ENCODE data around the gene ERFL. TPM values are rescaled to one million over a fixed set of nuclear protein-coding genes. Genes with fewer than 3 reads are reported as not detected.
"Not testable (repeated sequence)": the region's sequence is repeated elsewhere in the genome, so short reads cannot be mapped to it uniquely, and the experiment has no call there.

The ERFL gene
- total RNA-seq, 2 experiments from 2014 or later = 1.6 to 6.8 TPM

- Histone ChIP-seq H3K27ac (ENCODE audit: low read depth, low read length, poor library complexity, severe bottlenecking) (peak overlapping the region; percentile 100), H3K79me2 (ENCODE audit: insufficient read depth, low read depth, low read length) (peaks cover 32% of the 10 kb centered on the region), H3K4me3 (ENCODE audit: low read depth, low read length, poor library complexity, severe bottlenecking) (peak overlapping the region; percentile 93), H3K9me3 (ENCODE audit: low read length) (no peaks in the 10 kb centered on the region), H3K4me2 (ENCODE audit: low read length) (peak overlapping the region; percentile 99), H3K36me3 (ENCODE audit: insufficient read depth, low read length) (peaks cover 51% of the 10 kb centered on the region), H3K9me2 (ENCODE audit: insufficient read depth, low read length) (no peaks in the 10 kb centered on the region), H4K20me1 (ENCODE audit: insufficient read depth, low read length) (no peaks in the 10 kb centered on the region), H2AFZ (ENCODE audit: low read length) (no peak overlapping the region), H3K4me1 (ENCODE audit: insufficient read depth, low read length, poor library complexity, severe bottlenecking) (peaks cover 69% of the 10 kb centered on the region)
- TF ChIP-seq, protein P1, sequence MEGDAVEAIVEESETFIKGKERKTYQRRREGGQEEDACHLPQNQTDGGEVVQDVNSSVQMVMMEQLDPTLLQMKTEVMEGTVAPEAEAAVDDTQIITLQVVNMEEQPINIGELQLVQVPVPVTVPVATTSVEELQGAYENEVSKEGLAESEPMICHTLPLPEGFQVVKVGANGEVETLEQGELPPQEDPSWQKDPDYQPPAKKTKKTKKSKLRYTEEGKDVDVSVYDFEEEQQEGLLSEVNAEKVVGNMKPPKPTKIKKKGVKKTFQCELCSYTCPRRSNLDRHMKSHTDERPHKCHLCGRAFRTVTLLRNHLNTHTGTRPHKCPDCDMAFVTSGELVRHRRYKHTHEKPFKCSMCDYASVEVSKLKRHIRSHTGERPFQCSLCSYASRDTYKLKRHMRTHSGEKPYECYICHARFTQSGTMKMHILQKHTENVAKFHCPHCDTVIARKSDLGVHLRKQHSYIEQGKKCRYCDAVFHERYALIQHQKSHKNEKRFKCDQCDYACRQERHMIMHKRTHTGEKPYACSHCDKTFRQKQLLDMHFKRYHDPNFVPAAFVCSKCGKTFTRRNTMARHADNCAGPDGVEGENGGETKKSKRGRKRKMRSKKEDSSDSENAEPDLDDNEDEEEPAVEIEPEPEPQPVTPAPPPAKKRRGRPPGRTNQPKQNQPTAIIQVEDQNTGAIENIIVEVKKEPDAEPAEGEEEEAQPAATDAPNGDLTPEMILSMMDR (conservative IDR thresholded peaks at IDR 0.05; ENCODE audit: low read length) = peak; percentile 63
- no peak for TF ChIP-seq EZH2phosphoT487 (IDR thresholded peaks at IDR 0.05; ENCODE audit: borderline replicate concordance, low read depth, low read length)
- no TSS peak for BruUV-seq (replicated peaks)
- no peak for DNase-seq (ENCODE audit: low spot score)
- CTCF ChIA-PET (ENCODE audit: unreplicated experiment) = interaction anchor here (0.6 to 0.9 kb wide), 2 partner anchors 67 to 1101 kb away, joined by 3 read pairs; no protein-coding TSS in a partner anchor
- POLR2A ChIA-PET = interaction anchor here (1.8 to 2.1 kb wide), 2 partner anchors 8 to 67 kb away, joined by 6 to 18 read pairs; no protein-coding TSS in a partner anchor
- intact Hi-C loops (cut with micrococcal nuclease; ENCODE audit: unreplicated experiment) = loop anchor here (1.0 to 2.0 kb wide), 2 partner anchors 8 to 67 kb away; no protein-coding TSS in a partner anchor
Observed at GRCh38 chr19:41877916-41878905, 50.0 kb downstream of the ERFL start.

DNA sequence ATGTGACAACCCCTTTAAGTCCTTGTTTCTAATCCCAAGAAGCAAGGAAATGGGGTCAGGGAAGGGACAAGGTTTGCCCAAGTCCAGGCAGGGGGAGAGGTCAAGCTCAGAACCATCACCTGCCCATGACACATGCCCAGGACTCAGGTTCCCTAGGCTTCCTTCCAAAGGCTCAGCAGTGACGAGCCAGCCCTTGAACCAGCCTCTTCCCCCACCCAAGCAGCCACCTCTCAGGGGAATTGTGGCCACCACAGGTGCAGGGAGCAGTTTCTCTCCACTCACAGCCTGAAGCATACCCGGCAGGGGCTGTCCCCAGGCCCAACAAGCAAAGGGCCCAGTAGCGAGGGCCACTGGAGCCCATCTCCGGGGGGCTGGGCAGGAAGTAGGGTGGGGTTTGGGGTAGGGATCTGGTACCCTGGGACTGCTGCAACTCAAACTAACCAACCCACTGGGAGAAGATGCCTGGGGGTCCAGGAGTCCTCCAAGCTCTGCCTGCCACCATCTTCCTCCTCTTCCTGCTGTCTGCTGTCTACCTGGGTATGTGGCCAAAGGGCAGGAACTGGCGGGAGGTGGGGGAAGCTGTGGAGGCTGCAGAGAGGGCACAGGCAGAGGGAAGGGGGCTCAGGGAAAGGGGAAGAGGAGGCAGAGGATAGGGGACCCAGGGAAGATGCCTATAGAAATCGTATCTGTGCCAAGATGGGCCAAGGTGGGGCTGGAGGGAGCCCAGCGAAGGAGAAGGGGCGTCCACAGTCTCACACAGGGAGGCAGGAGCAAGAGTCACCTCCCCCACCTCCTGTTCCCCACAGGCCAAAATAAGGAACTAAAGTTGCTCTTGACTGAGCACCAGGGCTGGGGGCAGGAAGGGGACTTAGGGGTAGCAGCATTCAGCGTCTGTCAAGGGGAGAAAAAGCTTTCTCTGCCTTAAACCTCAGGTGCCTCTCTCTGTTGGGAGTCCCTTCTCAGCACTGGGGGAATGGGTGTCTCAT lies 51.1 kb downstream of the ERFL start, which contains the start of gene CD79A:
CD79A (plus strand) TSS at position 433 of the 986 bp plus-strand sequence; CDS start at position 459, 26 bp downstream.
- DNase-seq (ENCODE audit: low spot score) = peak; percentile 99
- H3K4me3 ChIP-seq (ENCODE audit: low read depth, low read length, poor library complexity, severe bottlenecking) = peak within 1 kb of the TSS; percentile 93
- peaks cover 74% of the 10 kb centered on the region for H3K4me1 ChIP-seq (ENCODE audit: insufficient read depth, low read length, poor library complexity, severe bottlenecking)
- TF ChIP-seq, protein P1 (conservative IDR thresholded peaks at IDR 0.05; ENCODE audit: low read length) = no peak
- TF ChIP-seq EZH2phosphoT487 (IDR thresholded peaks at IDR 0.05; ENCODE audit: borderline replicate concordance, low read depth, low read length) = no peak
- H3K9me3 ChIP-seq (ENCODE audit: low read length) = no peaks in the 10 kb centered on the region
- TSS peak; percentile 4 for BruUV-seq (replicated peaks)
- CTCF ChIA-PET (ENCODE audit: unreplicated experiment) = interaction anchor here (0.6 to 0.9 kb wide), 2 partner anchors 68 to 1100 kb away, joined by 3 read pairs; no protein-coding TSS in a partner anchor
- H4K20me1 ChIP-seq (ENCODE audit: insufficient read depth, low read length) = 0 out of 2 replicates have a peak, but pooled peaks cover 4% of the 10 kb centered on the region
- H3K4me2 ChIP-seq (ENCODE audit: low read length) = peak within 1 kb of the TSS; percentile 99
- no peak within 1 kb of the TSS for H2AFZ ChIP-seq (ENCODE audit: low read length)
- H3K27ac ChIP-seq (ENCODE audit: low read depth, low read length, poor library complexity, severe bottlenecking) = peak within 1 kb of the TSS; percentile 100
- intact Hi-C loops (cut with micrococcal nuclease; ENCODE audit: unreplicated experiment) = loop anchor here (1.0 to 2.0 kb wide), 2 partner anchors 9 to 68 kb away; no protein-coding TSS in a partner anchor
- H3K79me2 ChIP-seq (ENCODE audit: insufficient read depth, low read depth, low read length) = peaks cover 32% of the 10 kb centered on the region
- H3K36me3 ChIP-seq (ENCODE audit: insufficient read depth, low read length) = peaks cover 59% of the 10 kb centered on the region
- POLR2A ChIA-PET = interaction anchor here (0.6 to 2.1 kb wide), 9 partner anchors 9 to 1690 kb away, joined by 3 to 18 read pairs (median 4); no protein-coding TSS in a partner anchor
- H3K9me2 ChIP-seq (ENCODE audit: insufficient read depth, low read length) = no peaks in the 10 kb centered on the region

- peaks cover 32% of the 10 kb centered on the region for H3K79me2 ChIP-seq (ENCODE audit: insufficient read depth, low read depth, low read length)
- CTCF ChIA-PET (ENCODE audit: unreplicated experiment); H4K20me1 ChIP-seq (ENCODE audit: insufficient read depth, low read length); H2AFZ ChIP-seq (ENCODE audit: low read length); BruUV-seq (replicated peaks); DNase-seq (ENCODE audit: low spot score); H3K9me3 ChIP-seq (ENCODE audit: low read length); H3K9me2 ChIP-seq (ENCODE audit: insufficient read depth, low read length): not testable (repeated sequence)
- peak overlapping the region; percentile 100 for H3K27ac ChIP-seq (ENCODE audit: low read depth, low read length, poor library complexity, severe bottlenecking)
- POLR2A ChIA-PET = interaction anchor here (0.7 to 2.1 kb wide), 8 partner anchors 10 to 73 kb away, joined by 3 to 18 read pairs (median 5); no protein-coding TSS in a partner anchor
- peak overlapping the region; percentile 99 for H3K4me2 ChIP-seq (ENCODE audit: low read length)
- peaks cover 61% of the 10 kb centered on the region for H3K36me3 ChIP-seq (ENCODE audit: insufficient read depth, low read length)
- H3K4me1 ChIP-seq (ENCODE audit: insufficient read depth, low read length, poor library complexity, severe bottlenecking) = peaks cover 76% of the 10 kb centered on the region
- H3K4me3 ChIP-seq (ENCODE audit: low read depth, low read length, poor library complexity, severe bottlenecking) = peak overlapping the region; percentile 93
- intact Hi-C loops (cut with micrococcal nuclease; ENCODE audit: unreplicated experiment) = loop anchor here (2.0 kb wide), 1 partner anchor 69 kb away; no protein-coding TSS in a partner anchor
Observed at GRCh38 chr19:41875973-41876372, 52.3 kb downstream of the ERFL start.

All from OCI-LY7 (cell line).